HepG2 (cell line): ENCODE data around the gene GOT1. TPM values are rescaled to one million over a fixed set of nuclear protein-coding genes. Genes with fewer than 3 reads are reported as not detected.

Experiments
- ATAC-seq: fragments of 200-7000 bp; cut with Tn5 transposase; 3 replicates; pipeline ENCODE4 v1.9.1; 2020; ENCODE audit warnings: mild to moderate bottlenecking, moderate library complexity
- BruUV-seq: library from RNA; stranded (reverse); fragments of 400-500 nt; replicated peaks from 2 replicates; lab custom pipeline; 2021; lab: Mats Ljungman, UMichigan
- CTCF ChIA-PET: fragments of 300-600 bp; formaldehyde crosslinking; extraction: SDS; loops from one replicate; lab custom pipeline; 2021; ENCODE audit warnings: low total read pairs, inconsistent platforms, low intra/inter-chr PET ratio; lab: Yijun Ruan, JAX
- POLR2A ChIA-PET: fragments of 350-600 bp; sonication (Branson Sonifier 250); formaldehyde crosslinking; loops from one replicate; lab custom pipeline; 2020; ENCODE audit warnings: antibody characterized with exemption, inconsistent platforms; lab: Yijun Ruan, JAX
- DNase-seq: peaks from one replicate; pipeline ENCODE4 v3.0.0-alpha.2; 2015; ENCODE audit warnings: low spot score
- FAIRE-seq: peaks from 3 replicates; lab custom pipeline; 2011; peaks lifted over from hg19 to GRCh38; lab: Jason Lieb, UNC
- H2AFZ ChIP-seq: one replicate; pipeline ENCODE4 v1.6.1; 2011; ENCODE audit warnings: low read length, inconsistent platforms
- H3K27ac ChIP-seq: fragments of 300-600 bp; 3 replicates; pipeline ENCODE4 v1.8.0; 2011; ENCODE audit warnings: mixed run types, mild to moderate bottlenecking, mixed read lengths, low read length, inconsistent platforms; ENCODE audit not compliant: insufficient read depth; ENCODE audit errors: extremely low read length
- H3K27me3 ChIP-seq, 2 experiments: fragments of 200-600 bp in 1 of 2; 2 replicates in 1 of 2; 3 replicates in 1 of 2; pipeline versions ENCODE4 v1.6.0 to v1.8.0; 2011; ENCODE audit warnings: low read length in 2 of 2, mild to moderate bottlenecking in 2 of 2, moderate library complexity in 2 of 2, inconsistent platforms in 1 of 2; ENCODE audit not compliant: insufficient read depth in 2 of 2, control insufficient read depth in 1 of 2
- H3K36me3 ChIP-seq, 2 experiments: fragments of 200-600 bp in 1 of 2; replicated peaks in 1 of 2; 2 replicates in 1 of 2; 3 replicates in 1 of 2; pipeline versions ENCODE4 v1.5.1 to v1.8.0; 2011; ENCODE audit warnings: low read length in 2 of 2, inconsistent platforms in 1 of 2; ENCODE audit not compliant: insufficient read depth in 2 of 2, control insufficient read depth in 1 of 2
- H3K4me1 ChIP-seq: 2 replicates; pipeline ENCODE4 v1.5.1; 2012; ENCODE audit warnings: low read length, inconsistent platforms; ENCODE audit not compliant: insufficient read depth
- H3K4me2 ChIP-seq: 2 replicates; pipeline ENCODE4 v1.6.0; 2011; ENCODE audit warnings: low read depth, low read length, inconsistent platforms
- H3K4me3 ChIP-seq, 3 experiments: fragments of 200-600 bp in 1 of 3; sonication (generic), shearing (Covaris generic) in 1 of 3; replicated peaks in 1 of 3; 2 replicates each; pipeline ENCODE4 v1.5.1; 2011 to 2016; ENCODE audit warnings: low read length in 3 of 3, inconsistent platforms in 2 of 3, low read depth in 2 of 3, mild to moderate bottlenecking in 2 of 3, control low read depth in 1 of 3, mixed read lengths in 1 of 3; ENCODE audit not compliant: insufficient read depth in 1 of 3
- H3K79me2 ChIP-seq: one replicate; pipeline ENCODE4 v1.6.1; 2011; ENCODE audit warnings: low read length, inconsistent platforms; ENCODE audit not compliant: insufficient read depth
- H3K9ac ChIP-seq: 2 replicates; pipeline ENCODE4 v1.6.0; 2011; ENCODE audit warnings: mild to moderate bottlenecking, low read depth, low read length, inconsistent platforms; ENCODE audit not compliant: insufficient read depth
- H3K9me3 ChIP-seq: 2 replicates; pipeline ENCODE4 v1.5.1; 2012; ENCODE audit warnings: mild to moderate bottlenecking, low read length
- H4K20me1 ChIP-seq: 2 replicates; pipeline ENCODE4 v1.6.0; 2011; ENCODE audit warnings: inconsistent platforms, mild to moderate bottlenecking, low read length, moderate library complexity; ENCODE audit not compliant: insufficient read depth
- E2F1 ChIP-seq: sonication (generic); formaldehyde crosslinking; IDR thresholded peaks from 2 replicates; pipeline ENCODE4 v1.5.0; 2020; ENCODE audit warnings: missing genetic modification reagents
- NR2F1 ChIP-seq, 2 experiments: fragments of 450-650 bp in 1 of 2; formaldehyde crosslinking in 1 of 2; IDR thresholded peaks; 2 replicates each; pipeline versions ENCODE4 v1.5.0 to v1.6.1; 2016 to 2020; ENCODE audit warnings: mild to moderate bottlenecking in 1 of 2, missing compliant biosample characterization in 1 of 2, missing genetic modification reagents in 1 of 2, moderate library complexity in 1 of 2
- NR3C1 ChIP-seq: sonication (generic); formaldehyde crosslinking; IDR thresholded peaks from 2 replicates; pipeline ENCODE4 v1.4.0; 2020; ENCODE audit warnings: missing genetic modification reagents
- SMC3 ChIP-seq: IDR thresholded peaks from 2 replicates; pipeline ENCODE4 v1.6.1; 2011; ENCODE audit warnings: low read length, improper control_type of control experiment
- TEAD3 ChIP-seq: optimal IDR thresholded peaks from 2 replicates; pipeline ENCODE3; 2016; ENCODE audit warnings: borderline replicate concordance
- ZBTB40 ChIP-seq, 2 experiments: fragments of 450-650 bp in 1 of 2; sonication (generic) in 1 of 2; formaldehyde crosslinking in 1 of 2; IDR thresholded peaks; 2 replicates each; pipeline versions ENCODE4 v1.6.1 to v1.8.0; 2016 to 2022; ENCODE audit warnings: antibody characterized with exemption in 1 of 2, mild to moderate bottlenecking in 1 of 2, missing genetic modification reagents in 1 of 2
- ZNF432 ChIP-seq: sonication (generic); formaldehyde crosslinking; IDR thresholded peaks from 2 replicates; pipeline ENCODE4 v1.5.0; 2020; ENCODE audit warnings: missing genetic modification reagents, mild to moderate bottlenecking, borderline replicate concordance
- ZNF687 ChIP-seq: sonication (generic); formaldehyde crosslinking; IDR thresholded peaks from 2 replicates; pipeline ENCODE4 v1.5.1; 2020; ENCODE audit warnings: mild to moderate bottlenecking, missing genetic modification reagents, moderate library complexity
- WGBS: methylation state at CpG from one replicate; pipeline ENCODE4 v1.1.6; 2017; ENCODE audit warnings: low lambda C conversion rate; 5-methylcytosine and 5-hydroxymethylcytosine counted together
- in situ Hi-C: cut with HindIII; loops from 2 replicates; pipeline ENCODE4 v1.10.0; 2017; ENCODE audit warnings: low pct_unique_long_range_greater_than_20kb; ENCODE audit not compliant: extremely low pct_ligation_motif_present
- intact Hi-C: fragments of 100-400 bp; cut with micrococcal nuclease; formaldehyde crosslinking; loops from one replicate; pipeline ENCODE4 v1.10.0; 2022; ENCODE audit not compliant: unreplicated experiment
- polyA plus RNA-seq, 8 experiments: library from polyadenylated mRNA; depleted of rRNA in 3 of 8; stranded (reverse) in 7 of 8; unstranded in 1 of 8; fragments of >200 nt; fragmentation: Illumina TruSeq in 4 of 8; extraction: Trizol in 4 of 8; gene quantifications; 2 replicates each; pipeline versions ENCODE4 v1.2.1 to v1.2.3, GENCODE V29; 2011 to 2016; ENCODE audit warnings: low read depth in 4 of 8, missing spikeins in 1 of 8, mixed read lengths in 1 of 8; ENCODE audit not compliant: insufficient read depth in 1 of 8
- total RNA-seq, 5 experiments: library from RNA; depleted of rRNA; stranded (reverse); fragments of >200 nt; fragmentation: Illumina TruSeq; extraction: Trizol; gene quantifications; 2 replicates each; pipeline ENCODE4 v1.2.3, GENCODE V29; 2016; ENCODE audit warnings: low read depth in 1 of 5

Gene GOT1
- total and polyA plus RNA-seq, 2 of the 13 experiments (the other 11 are each of a cell fraction or from before 2014, with no cell fraction given) = 81.2 to 102 TPM

GRCh38 chr10:99427566-99428190, 2.7 kb downstream of the GOT1 start:
- WGBS = 90% methylated on average over 4 of the region's 4 CpGs
- intact Hi-C loops = no loop called here
- in situ Hi-C loops = no loop called here
- Histone ChIP-seq H3K4me3 (peak overlapping the region in 1 of 3 experiments; percentile 87; a peak in 4 of 6 replicates), H2AFZ (no peak overlapping the region), H3K4me1 (peaks cover 57% of the 10 kb centered on the region), H3K36me3 (peaks cover 8 to 38% of the 10 kb centered on the region in 2 experiments), H3K9me3 (no peaks in the 10 kb centered on the region), H3K79me2 (peaks cover 69% of the 10 kb centered on the region), H3K9ac (peak overlapping the region; percentile 24; the same call in 1 of the 2 replicates), H3K4me2 (peak overlapping the region; percentile 90), H4K20me1 (no peaks in the 10 kb centered on the region), H3K27ac (no peak overlapping the region), H3K27me3 (no peaks in the 10 kb centered on the region; a peak in 1 of 5 replicates)
- ChIA-PET CTCF (no interaction called here), POLR2A (no interaction called here)
- BruUV-seq = no TSS peak
- ATAC-seq (no peak), DNase-seq (no peak), FAIRE-seq (no peak)
- no peak for TF ChIP-seq E2F1 (CRISPR knock-in tag)
- 0 out of 2 replicates have a peak, but pooled peaks have one; percentile 16 for TF ChIP-seq ZNF687
- TF ChIP-seq SMC3 = no peak
- no peak for TF ChIP-seq ZBTB40 (IDR thresholded peaks at IDR 0.05)
- 0 out of 2 replicates have a peak, but pooled peaks have one; percentile 22 for TF ChIP-seq ZBTB40 (CRISPR knock-in tag; IDR thresholded peaks at IDR 0.05)
- no peak for TF ChIP-seq TEAD3 (CRISPR knock-in tag)
- TF ChIP-seq ZNF432 = no peak
- no peak for TF ChIP-seq NR3C1 (CRISPR knock-in tag)
- TF ChIP-seq NR2F1 (CRISPR knock-in tag; IDR thresholded peaks at IDR 0.05) = no peak
